Keratinocyte (primary cell): ENCODE data around the gene HECA. TPM values are rescaled to one million over a fixed set of nuclear protein-coding genes. Genes with fewer than 3 reads are reported as not detected.

ENCODE experiments used
- DNase-seq: peaks from one replicate; pipeline ENCODE4 v3.0.0-alpha.2; 2011; ENCODE audit warnings: low read depth, missing footprints, low spot score
- FAIRE-seq: peaks from 2 replicates; lab custom pipeline; 2011; peaks lifted over from hg19 to GRCh38; lab: Jason Lieb, UNC
- H2AFZ ChIP-seq: 2 replicates; pipeline ENCODE4 v1.6.0; 2012; ENCODE audit warnings: low read length, control low read depth, inconsistent platforms; ENCODE audit not compliant: control insufficient read depth
- H3K27ac ChIP-seq: 2 replicates; pipeline ENCODE4 v1.5.1; 2011; ENCODE audit warnings: low read length; ENCODE audit not compliant: control insufficient read depth, insufficient read depth
- H3K27me3 ChIP-seq: 3 replicates; pipeline ENCODE4 v1.6.0; 2011; ENCODE audit warnings: low read length; ENCODE audit not compliant: control insufficient read depth, insufficient read depth; ENCODE audit errors: extremely low read depth
- H3K36me3 ChIP-seq, 2 experiments: 2 replicates in 1 of 2; 3 replicates in 1 of 2; pipeline ENCODE4 v1.5.1; 2011; ENCODE audit warnings: low read length in 2 of 2, mild to moderate bottlenecking in 1 of 2; ENCODE audit not compliant: control insufficient read depth in 2 of 2, insufficient read depth in 2 of 2; ENCODE audit errors: extremely low read depth in 1 of 2
- H3K4me1 ChIP-seq: 3 replicates; pipeline ENCODE4 v1.5.1; 2011; ENCODE audit warnings: low read length; ENCODE audit not compliant: control insufficient read depth, insufficient read depth; ENCODE audit errors: extremely low read depth
- H3K4me2 ChIP-seq: 3 replicates; pipeline ENCODE4 v1.6.0; 2011; ENCODE audit warnings: low read depth, low read length; ENCODE audit not compliant: control insufficient read depth, insufficient read depth; ENCODE audit errors: extremely low read depth
- H3K4me3 ChIP-seq, 3 experiments: fragments of 200-600 bp in 1 of 3; sonication (generic) in 1 of 3; 2 replicates in 2 of 3; 3 replicates in 1 of 3; pipeline ENCODE4 v1.5.1; 2011 to 2016; ENCODE audit warnings: low read length in 3 of 3, mild to moderate bottlenecking in 3 of 3, control low read depth in 2 of 3, inconsistent platforms in 1 of 3, low read depth in 1 of 3, mixed read lengths in 1 of 3, mixed run types in 1 of 3, moderate library complexity in 1 of 3; ENCODE audit not compliant: control insufficient read depth in 2 of 3, insufficient read depth in 2 of 3; ENCODE audit errors: extremely low read depth in 1 of 3
- H3K79me2 ChIP-seq: 2 replicates; pipeline ENCODE4 v1.6.0; 2012; ENCODE audit warnings: low read length; ENCODE audit not compliant: control insufficient read depth, insufficient read depth
- H3K9ac ChIP-seq: 3 replicates; pipeline ENCODE4 v1.6.0; 2011; ENCODE audit warnings: low read length; ENCODE audit not compliant: control insufficient read depth, insufficient read depth; ENCODE audit errors: extremely low read depth
- H3K9me1 ChIP-seq: 3 replicates; pipeline ENCODE4 v1.6.0; 2011; ENCODE audit warnings: low read length; ENCODE audit not compliant: control insufficient read depth, insufficient read depth; ENCODE audit errors: extremely low read depth
- H3K9me3 ChIP-seq: 2 replicates; pipeline ENCODE4 v1.5.1; 2012; ENCODE audit warnings: low read depth, low read length; ENCODE audit not compliant: control insufficient read depth
- H4K20me1 ChIP-seq: 3 replicates; pipeline ENCODE4 v1.6.0; 2011; ENCODE audit warnings: low read length; ENCODE audit not compliant: control insufficient read depth, insufficient read depth; ENCODE audit errors: extremely low read depth
- EZH2 ChIP-seq: IDR thresholded peaks from one replicate; pipeline ENCODE4 v1.6.1; 2012; ENCODE audit warnings: inconsistent platforms, mild to moderate bottlenecking, low read length, moderate library complexity
- dilution Hi-C: fragments of 300-500 bp; cut with MboI; formaldehyde crosslinking; loops from one replicate; pipeline ENCODE4 v1.7.0; 2020; ENCODE audit warnings: low sequenced_read_pairs; ENCODE audit not compliant: extremely low pct_ligation_motif_present
- polyA plus RNA-seq, 5 experiments: library from polyadenylated mRNA; depleted of rRNA in 3 of 5; stranded (reverse) in 3 of 5; stranded (forward) in 1 of 5; unstranded in 1 of 5; fragments of >200 nt; gene quantifications; 1 replicate in 1 of 5; 2 replicates in 3 of 5; 3 replicates in 1 of 5; pipeline versions ENCODE4 v1.2.1 to v1.2.3, GENCODE V29; 2011 to 2012; ENCODE audit warnings: missing spikeins in 2 of 5, low read depth in 1 of 5, low replicate concordance in 1 of 5
- TF ChIP-seq, protein P1 (sequence below), 3 experiments: IDR thresholded peaks in 1 of 3; conservative IDR thresholded peaks in 1 of 3; optimal IDR thresholded peaks in 1 of 3; 2 replicates in 2 of 3; 3 replicates in 1 of 3; pipeline versions ENCODE3 to v1.5.1; 2011; ENCODE audit warnings: low read length in 3 of 3, mild to moderate bottlenecking in 3 of 3, moderate library complexity in 2 of 3, control low read depth in 1 of 3, inconsistent platforms in 1 of 3; ENCODE audit not compliant: insufficient read depth in 2 of 3; ENCODE audit errors: extremely low read depth in 1 of 3

Gene HECA
- polyA plus RNA-seq, 1 donor (not counting 4 experiments of a cell fraction or from before 2014, with no cell fraction given), result 12.3 TPM

DNA sequence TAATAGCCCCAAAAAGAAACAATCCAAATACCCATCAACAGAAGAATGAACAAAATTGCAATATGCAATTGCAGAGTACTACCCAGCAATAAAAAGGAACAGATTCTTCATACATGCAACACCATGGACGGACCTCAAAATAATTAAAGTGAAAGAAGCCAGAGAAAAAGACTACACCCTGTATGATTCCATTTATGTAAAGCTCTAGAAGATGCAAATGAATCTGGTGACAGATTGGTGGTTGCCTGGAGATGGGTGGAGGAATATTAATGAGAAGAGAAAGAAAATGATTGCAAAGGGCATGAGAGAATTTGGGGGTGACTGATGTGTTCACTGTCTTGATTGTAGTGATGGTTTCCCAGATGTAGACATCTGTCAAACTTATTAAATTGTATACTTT lies 51.8 kb downstream of the HECA start:
- H2AFZ ChIP-seq, result no peak overlapping the region
- H3K9me1 ChIP-seq, result no peaks in the 10 kb centered on the region
- H3K9me3 ChIP-seq, result no peaks in the 10 kb centered on the region
- H3K4me1 ChIP-seq, result peaks cover 8% of the 10 kb centered on the region
- H3K4me2 ChIP-seq, result no peak overlapping the region
- H4K20me1 ChIP-seq, result no peaks in the 10 kb centered on the region
- no peak overlapping the region for H3K27ac ChIP-seq
- no peak overlapping the region for H3K4me3 ChIP-seq
- no peaks in the 10 kb centered on the region for H3K27me3 ChIP-seq
- H3K79me2 ChIP-seq, result no peaks in the 10 kb centered on the region
- H3K36me3 ChIP-seq, result no peaks in the 10 kb centered on the region
- no peak for FAIRE-seq
- dilution Hi-C loops, result no loop called here
- no peak for DNase-seq
- no peak overlapping the region for H3K9ac ChIP-seq
- no peak for TF ChIP-seq EZH2
- TF ChIP-seq, protein P1, sequence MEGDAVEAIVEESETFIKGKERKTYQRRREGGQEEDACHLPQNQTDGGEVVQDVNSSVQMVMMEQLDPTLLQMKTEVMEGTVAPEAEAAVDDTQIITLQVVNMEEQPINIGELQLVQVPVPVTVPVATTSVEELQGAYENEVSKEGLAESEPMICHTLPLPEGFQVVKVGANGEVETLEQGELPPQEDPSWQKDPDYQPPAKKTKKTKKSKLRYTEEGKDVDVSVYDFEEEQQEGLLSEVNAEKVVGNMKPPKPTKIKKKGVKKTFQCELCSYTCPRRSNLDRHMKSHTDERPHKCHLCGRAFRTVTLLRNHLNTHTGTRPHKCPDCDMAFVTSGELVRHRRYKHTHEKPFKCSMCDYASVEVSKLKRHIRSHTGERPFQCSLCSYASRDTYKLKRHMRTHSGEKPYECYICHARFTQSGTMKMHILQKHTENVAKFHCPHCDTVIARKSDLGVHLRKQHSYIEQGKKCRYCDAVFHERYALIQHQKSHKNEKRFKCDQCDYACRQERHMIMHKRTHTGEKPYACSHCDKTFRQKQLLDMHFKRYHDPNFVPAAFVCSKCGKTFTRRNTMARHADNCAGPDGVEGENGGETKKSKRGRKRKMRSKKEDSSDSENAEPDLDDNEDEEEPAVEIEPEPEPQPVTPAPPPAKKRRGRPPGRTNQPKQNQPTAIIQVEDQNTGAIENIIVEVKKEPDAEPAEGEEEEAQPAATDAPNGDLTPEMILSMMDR (optimal IDR thresholded peaks at IDR 0.05 in 1 of 3, IDR thresholded peaks at IDR 0.05 in 1 of 3, conservative IDR thresholded peaks at IDR 0.05 in 1 of 3; ENCODE audit: extremely low read depth in 1 of 3, insufficient read depth in 2 of 3, low read length in 3 of 3), result no peak

DNA sequence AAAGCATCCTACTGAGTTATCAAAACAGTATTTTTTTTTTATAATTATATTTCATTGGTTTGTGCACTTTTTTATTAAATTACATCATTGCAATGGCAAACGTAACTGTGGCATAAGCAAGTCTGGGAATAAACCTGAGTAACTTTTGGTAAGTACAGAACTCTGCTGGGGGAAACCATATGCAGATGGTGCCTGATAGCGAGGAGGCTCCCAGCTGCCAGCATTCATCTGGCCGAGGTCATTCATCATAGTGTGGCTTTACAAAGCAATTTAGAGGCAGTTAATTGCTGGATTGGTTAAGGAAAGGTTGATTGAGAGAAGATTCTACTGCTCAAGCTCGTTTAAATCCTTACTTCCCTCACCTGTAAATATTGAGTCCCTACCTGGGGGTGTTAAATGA lies 52.6 kb downstream of the HECA start:
- H3K4me3 ChIP-seq, result no peak overlapping the region
- H3K79me2 ChIP-seq, result no peaks in the 10 kb centered on the region
- DNase-seq (no peak), FAIRE-seq (no peak)
- H3K27ac ChIP-seq, result no peak overlapping the region
- no peaks in the 10 kb centered on the region for H3K27me3 ChIP-seq
- no peak overlapping the region for H3K4me2 ChIP-seq
- TF ChIP-seq, protein P1 (optimal IDR thresholded peaks at IDR 0.05 in 1 of 3, IDR thresholded peaks at IDR 0.05 in 1 of 3, conservative IDR thresholded peaks at IDR 0.05 in 1 of 3; ENCODE audit: extremely low read depth in 1 of 3, insufficient read depth in 2 of 3, low read length in 3 of 3), result no peak
- TF ChIP-seq EZH2, result no peak
- no peaks in the 10 kb centered on the region for H3K36me3 ChIP-seq
- dilution Hi-C loops, result no loop called here
- H3K9ac ChIP-seq, result no peak overlapping the region
- H4K20me1 ChIP-seq, result no peaks in the 10 kb centered on the region
- no peak overlapping the region for H2AFZ ChIP-seq
- no peaks in the 10 kb centered on the region for H3K9me3 ChIP-seq
- no peaks in the 10 kb centered on the region for H3K9me1 ChIP-seq
- peaks cover 8% of the 10 kb centered on the region for H3K4me1 ChIP-seq
